Mesendoderm (in vitro differentiated cells): ENCODE results near the gene CDK19.

Experiments used
- DNase-seq: peaks from one replicate; pipeline ENCODE4 v3.0.0; 2013
- H2AK5ac ChIP-seq: 2 replicates; pipeline ENCODE4 v1.6.1; 2013; ENCODE audit warnings: low read length, inconsistent platforms
- H2BK120ac ChIP-seq: 2 replicates; pipeline ENCODE4 v1.6.1; 2013; ENCODE audit warnings: low read depth, mild to moderate bottlenecking, low read length, moderate library complexity, mixed read lengths
- H2BK15ac ChIP-seq: replicated peaks from 2 replicates; pipeline ENCODE4 v1.6.1; 2013; ENCODE audit warnings: low read depth, mild to moderate bottlenecking, moderate library complexity
- H2BK5ac ChIP-seq: 2 replicates; pipeline ENCODE4 v1.6.1; 2013; ENCODE audit warnings: low read length, inconsistent platforms
- H3K18ac ChIP-seq: 2 replicates; pipeline ENCODE4 v1.6.1; 2013; ENCODE audit warnings: mild to moderate bottlenecking, low read length, mixed read lengths
- H3K23ac ChIP-seq: one replicate; pipeline ENCODE4 v1.6.1; 2013; ENCODE audit warnings: low read length
- H3K27ac ChIP-seq: 2 replicates; pipeline ENCODE4 v1.5.1; 2013; ENCODE audit warnings: low read depth, mild to moderate bottlenecking, inconsistent platforms, low read length, moderate library complexity
- H3K27me3 ChIP-seq: 2 replicates; pipeline ENCODE4 v1.6.1; 2013; ENCODE audit warnings: low read length, control low read depth, mild to moderate bottlenecking, inconsistent platforms; ENCODE audit not compliant: insufficient read depth, poor library complexity
- H3K36me3 ChIP-seq: 2 replicates; pipeline ENCODE4 v1.6.1; 2013; ENCODE audit warnings: low read length, inconsistent platforms; ENCODE audit not compliant: control insufficient read depth, insufficient read depth
- H3K4ac ChIP-seq: one replicate; pipeline ENCODE4 v1.6.1; 2013; ENCODE audit warnings: low read depth, mild to moderate bottlenecking, low read length, moderate library complexity
- H3K4me1 ChIP-seq: 2 replicates; pipeline ENCODE4 v1.6.1; 2013; ENCODE audit warnings: low read depth, low read length, inconsistent platforms; ENCODE audit not compliant: control insufficient read depth
- H3K4me2 ChIP-seq: 2 replicates; pipeline ENCODE4 v1.6.1; 2013; ENCODE audit warnings: low read length
- H3K4me3 ChIP-seq: 2 replicates; pipeline ENCODE4 v1.5.1; 2013; ENCODE audit warnings: mild to moderate bottlenecking, low read length
- H3K56ac ChIP-seq: one replicate; pipeline ENCODE4 v1.6.1; 2013; ENCODE audit warnings: low read length
- H3K79me1 ChIP-seq: 2 replicates; pipeline ENCODE4 v1.6.1; 2013; ENCODE audit warnings: low read length, inconsistent platforms
- H3K79me2 ChIP-seq: 2 replicates; pipeline ENCODE4 v1.6.1; 2013; ENCODE audit warnings: mild to moderate bottlenecking, low read length; ENCODE audit not compliant: control insufficient read depth, insufficient read depth
- H3K9ac ChIP-seq: 2 replicates; pipeline ENCODE4 v1.6.1; 2013; ENCODE audit warnings: low read length, inconsistent platforms
- H4K5ac ChIP-seq: one replicate; pipeline ENCODE4 v1.6.1; 2013; ENCODE audit warnings: low read length
- H4K8ac ChIP-seq: one replicate; pipeline ENCODE4 v1.6.1; 2013; ENCODE audit warnings: low read depth, mild to moderate bottlenecking, control low read depth, low read length, moderate library complexity
- WGBS: extraction: QIAGEN DNeasy Blood & Tissue Kit; methylation state at CpG from one replicate; pipeline ENCODE4 v1.1.7; 2013; ENCODE audit warnings: low lambda C conversion rate, missing lambda C conversion rate; ENCODE audit not compliant: insufficient coverage; ENCODE audit errors: extremely low coverage; 5-methylcytosine and 5-hydroxymethylcytosine counted together

CDK19 gene

DNA sequence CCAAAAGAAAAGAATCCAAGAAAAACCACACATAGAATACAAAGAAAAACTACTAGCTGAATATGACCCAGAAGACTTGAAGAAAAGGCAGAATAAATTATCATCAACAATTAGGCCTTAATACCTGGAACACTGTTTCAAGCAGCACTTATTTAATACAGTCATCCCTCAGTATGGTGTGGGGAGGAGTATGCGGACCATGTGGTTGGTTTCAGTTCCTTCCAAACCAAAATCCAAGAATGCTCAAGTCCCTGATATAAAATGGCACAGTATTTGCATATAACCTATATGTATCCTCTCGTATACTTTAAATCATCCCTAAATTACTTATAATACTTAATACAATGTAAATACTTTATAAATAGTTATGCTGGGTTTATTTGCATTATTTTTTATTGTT, 16.1 kb downstream of the CDK19 start:
- no peak overlapping the region for H3K4me2 ChIP-seq
- no peak overlapping the region for H3K9ac ChIP-seq
- no peak overlapping the region for H3K18ac ChIP-seq
- H3K79me2 ChIP-seq, result no peaks in the 10 kb centered on the region
- H2BK5ac ChIP-seq, result no peak overlapping the region
- WGBS, result no CpG with 5 or more reads among the region's 2 CpGs
- H2BK15ac ChIP-seq, result no peak overlapping the region
- H3K23ac ChIP-seq, result no peak overlapping the region
- H3K56ac ChIP-seq, result no peak overlapping the region
- no peak overlapping the region for H3K27ac ChIP-seq
- H4K5ac ChIP-seq, result no peak overlapping the region
- H3K4ac ChIP-seq, result no peak overlapping the region
- H2AK5ac ChIP-seq, result no peak overlapping the region
- no peak overlapping the region for H4K8ac ChIP-seq
- no peak for DNase-seq
- peaks cover 4% of the 10 kb centered on the region for H3K79me1 ChIP-seq
- H3K27me3 ChIP-seq, result no peaks in the 10 kb centered on the region
- no peaks in the 10 kb centered on the region for H3K36me3 ChIP-seq
- H3K4me1 ChIP-seq, result no peaks in the 10 kb centered on the region
- H3K4me3 ChIP-seq, result no peak overlapping the region
- no peak overlapping the region for H2BK120ac ChIP-seq

DNA sequence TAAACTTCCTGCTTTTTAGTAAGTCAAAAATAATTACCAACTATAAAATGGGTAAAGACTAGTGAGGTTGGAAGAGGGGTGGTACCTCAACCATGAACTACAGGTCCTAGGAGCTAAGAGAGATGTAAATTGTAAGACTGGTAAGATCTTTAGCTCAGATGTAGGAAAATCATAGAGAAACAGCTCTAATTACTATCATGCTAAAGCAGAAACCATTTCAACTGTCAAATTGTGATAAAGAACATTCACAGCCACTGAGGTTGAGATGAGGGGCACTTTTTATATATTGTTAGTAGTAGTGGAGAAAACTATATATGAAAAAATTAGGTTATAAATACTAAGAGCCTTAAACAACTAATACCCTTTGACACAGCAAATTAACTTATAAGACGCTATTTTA, 20.0 kb downstream of the CDK19 start:
- no peak overlapping the region for H2AK5ac ChIP-seq
- no peak overlapping the region for H3K27ac ChIP-seq
- no peaks in the 10 kb centered on the region for H3K4me1 ChIP-seq
- no peak overlapping the region for H3K56ac ChIP-seq
- no peak overlapping the region for H3K23ac ChIP-seq
- no peak overlapping the region for H2BK15ac ChIP-seq
- H2BK5ac ChIP-seq, result no peak overlapping the region
- DNase-seq, result no peak
- WGBS, result no CpG with 5 or more reads among the region's 1 CpG
- no peak overlapping the region for H4K8ac ChIP-seq
- H3K4ac ChIP-seq, result no peak overlapping the region
- H2BK120ac ChIP-seq, result no peak overlapping the region
- no peak overlapping the region for H3K9ac ChIP-seq
- no peaks in the 10 kb centered on the region for H3K79me1 ChIP-seq
- H3K18ac ChIP-seq, result no peak overlapping the region
- no peaks in the 10 kb centered on the region for H3K79me2 ChIP-seq
- H3K27me3 ChIP-seq, result no peaks in the 10 kb centered on the region
- no peak overlapping the region for H3K4me3 ChIP-seq
- H3K36me3 ChIP-seq, result no peaks in the 10 kb centered on the region
- no peak overlapping the region for H4K5ac ChIP-seq
- H3K4me2 ChIP-seq, result no peak overlapping the region

DNA sequence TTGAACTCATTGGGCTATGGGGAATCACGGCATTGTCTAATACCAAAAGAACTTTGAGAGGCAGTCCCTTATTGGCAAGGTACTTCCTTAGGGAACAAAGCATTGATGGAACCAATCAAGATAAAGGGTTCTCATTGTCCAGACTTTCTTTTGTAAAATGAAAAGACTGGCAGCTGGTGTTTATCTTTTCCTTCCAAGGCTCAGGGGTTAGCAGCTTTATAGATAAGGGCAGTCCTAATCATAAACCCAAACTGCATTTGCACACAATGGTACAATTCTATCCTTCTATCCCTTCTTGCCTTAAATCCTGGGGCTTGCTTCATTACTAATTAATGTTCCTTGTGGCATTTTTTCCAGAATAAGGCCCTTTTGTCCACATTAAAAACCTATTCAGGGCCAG, 28.6 kb downstream of the CDK19 start:
- no peak overlapping the region for H3K4me2 ChIP-seq
- no peak overlapping the region for H3K18ac ChIP-seq
- no peaks in the 10 kb centered on the region for H3K4me1 ChIP-seq
- no peak overlapping the region for H2BK120ac ChIP-seq
- no peak overlapping the region for H2BK15ac ChIP-seq
- no peak overlapping the region for H4K8ac ChIP-seq
- no peak overlapping the region for H4K5ac ChIP-seq
- H3K36me3 ChIP-seq, result no peaks in the 10 kb centered on the region
- H2BK5ac ChIP-seq, result no peak overlapping the region
- H3K4me3 ChIP-seq, result no peak overlapping the region
- no peak overlapping the region for H3K56ac ChIP-seq
- WGBS, result no CpG with 5 or more reads among the region's 1 CpG
- H3K79me2 ChIP-seq, result no peaks in the 10 kb centered on the region
- H3K4ac ChIP-seq, result no peak overlapping the region
- peak; percentile 41 for DNase-seq
- H3K23ac ChIP-seq, result no peak overlapping the region
- H3K9ac ChIP-seq, result no peak overlapping the region
- H2AK5ac ChIP-seq, result no peak overlapping the region
- peak overlapping the region; percentile 20 for H3K27ac ChIP-seq
- no peaks in the 10 kb centered on the region for H3K79me1 ChIP-seq
- H3K27me3 ChIP-seq, result no peaks in the 10 kb centered on the region

DNA sequence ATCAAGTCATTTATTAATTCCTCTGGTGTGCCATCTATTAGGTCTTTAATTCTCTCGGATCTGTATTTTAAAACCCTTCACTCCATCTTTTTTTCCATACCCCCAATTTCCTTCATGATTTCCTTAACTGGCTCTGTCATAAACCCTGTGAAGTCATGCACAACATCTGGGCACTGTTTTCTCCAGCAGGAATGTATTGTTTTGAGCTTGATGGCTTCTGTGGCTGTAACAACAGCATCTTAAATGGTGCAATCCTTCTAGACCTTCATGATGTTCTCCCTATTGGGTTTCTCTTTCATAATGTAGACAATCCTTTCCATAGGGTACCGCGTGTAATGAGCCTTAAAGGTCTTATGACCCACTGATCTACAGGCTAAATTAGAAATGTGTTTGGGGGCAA, 29.0 kb downstream of the CDK19 start:
- no peak overlapping the region for H3K4me2 ChIP-seq
- H3K4me3 ChIP-seq, result no peak overlapping the region
- no peaks in the 10 kb centered on the region for H3K36me3 ChIP-seq
- H3K18ac ChIP-seq, result no peak overlapping the region
- no peak overlapping the region for H3K56ac ChIP-seq
- H3K9ac ChIP-seq, result no peak overlapping the region
- no peaks in the 10 kb centered on the region for H3K4me1 ChIP-seq
- no peaks in the 10 kb centered on the region for H3K79me1 ChIP-seq
- peak overlapping the region; percentile 20 for H3K27ac ChIP-seq
- H4K8ac ChIP-seq, result no peak overlapping the region
- no CpG with 5 or more reads among the region's 3 CpGs for WGBS
- H2BK5ac ChIP-seq, result no peak overlapping the region
- H3K27me3 ChIP-seq, result no peaks in the 10 kb centered on the region
- DNase-seq, result no peak
- no peak overlapping the region for H4K5ac ChIP-seq
- no peak overlapping the region for H2AK5ac ChIP-seq
- no peak overlapping the region for H2BK120ac ChIP-seq
- H3K79me2 ChIP-seq, result no peaks in the 10 kb centered on the region
- no peak overlapping the region for H3K23ac ChIP-seq
- H3K4ac ChIP-seq, result no peak overlapping the region
- no peak overlapping the region for H2BK15ac ChIP-seq

DNA sequence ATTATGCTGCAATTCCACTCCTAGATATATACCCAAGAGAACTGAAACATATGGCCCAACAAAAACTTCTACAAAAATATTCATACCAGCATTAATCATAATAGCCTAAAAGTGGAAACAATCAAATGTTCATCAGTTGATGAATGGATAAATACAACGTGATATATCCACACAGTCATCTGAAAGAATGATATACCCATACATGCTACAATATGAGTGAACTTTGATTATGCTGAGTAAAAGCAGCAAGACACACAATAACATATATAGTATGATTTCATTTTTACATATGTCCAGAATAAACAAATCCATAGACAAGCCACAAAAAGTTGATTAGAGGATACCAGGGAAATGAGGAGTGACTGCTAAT, 30.7 kb downstream of the CDK19 start:
- Histone ChIP-seq H4K8ac (no peak overlapping the region), H2BK15ac (no peak overlapping the region), H3K4me3 (no peak overlapping the region), H3K36me3 (no peaks in the 10 kb centered on the region), H2AK5ac (no peak overlapping the region), H3K79me1 (no peaks in the 10 kb centered on the region), H2BK5ac (no peak overlapping the region), H3K27ac (no peak overlapping the region), H3K4me2 (no peak overlapping the region), H3K18ac (no peak overlapping the region), H3K4ac (no peak overlapping the region), H3K79me2 (no peaks in the 10 kb centered on the region), H3K23ac (no peak overlapping the region), H3K4me1 (no peaks in the 10 kb centered on the region), H4K5ac (no peak overlapping the region), H3K27me3 (no peaks in the 10 kb centered on the region), H3K56ac (no peak overlapping the region), H2BK120ac (no peak overlapping the region), H3K9ac (no peak overlapping the region)
- no peak for DNase-seq
- WGBS, result no CpG with 5 or more reads among the region's 1 CpG

DNA sequence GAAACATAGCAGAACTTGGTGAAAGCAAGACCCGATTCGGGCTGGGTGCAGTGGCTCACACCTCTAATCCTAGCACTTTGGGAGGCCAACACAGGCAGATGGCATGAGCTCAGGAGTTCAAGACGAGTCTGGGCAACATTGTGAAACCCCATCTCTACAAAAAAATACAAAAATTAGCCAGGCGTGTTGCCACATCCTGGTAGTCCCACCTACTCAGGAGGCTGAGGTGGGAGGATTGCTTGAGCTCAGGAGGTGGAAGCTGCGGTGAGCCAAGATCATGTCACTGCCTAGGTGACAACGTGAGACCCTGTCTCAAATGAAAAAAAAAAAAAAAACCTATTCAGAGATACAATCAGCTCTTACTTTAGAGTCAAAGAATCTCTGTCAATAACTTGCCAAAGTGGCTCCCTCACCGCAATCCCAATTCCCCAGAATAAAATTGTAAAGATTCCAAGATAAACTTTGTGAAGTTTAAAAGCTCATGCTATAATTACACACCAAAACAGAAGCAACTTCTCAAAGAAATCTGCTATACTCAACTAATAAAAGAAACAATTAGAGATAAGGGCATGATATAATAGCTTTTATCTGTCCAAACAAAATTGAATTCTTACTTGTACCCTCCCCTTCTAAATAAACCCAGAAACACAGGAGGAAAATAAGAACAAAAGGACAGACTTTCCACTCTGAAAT, 33.6 kb downstream of the CDK19 start:
- H3K27me3 ChIP-seq, result no peaks in the 10 kb centered on the region
- H3K79me2 ChIP-seq, result no peaks in the 10 kb centered on the region
- H4K8ac ChIP-seq, result no peak overlapping the region
- H3K23ac ChIP-seq, result no peak overlapping the region
- no peaks in the 10 kb centered on the region for H3K4me1 ChIP-seq
- H3K18ac ChIP-seq, result no peak overlapping the region
- H4K5ac ChIP-seq, result no peak overlapping the region
- H3K4me3 ChIP-seq, result no peak overlapping the region
- H3K4ac ChIP-seq, result no peak overlapping the region
- H2BK15ac ChIP-seq, result no peak overlapping the region
- no peak overlapping the region for H3K9ac ChIP-seq
- no peaks in the 10 kb centered on the region for H3K36me3 ChIP-seq
- WGBS, result no CpG with 5 or more reads among the region's 7 CpGs
- no peak overlapping the region for H3K27ac ChIP-seq
- H3K56ac ChIP-seq, result no peak overlapping the region
- peaks cover 5% of the 10 kb centered on the region for H3K79me1 ChIP-seq
- no peak for DNase-seq
- no peak overlapping the region for H2BK5ac ChIP-seq
- H2BK120ac ChIP-seq, result no peak overlapping the region
- no peak overlapping the region for H2AK5ac ChIP-seq
- H3K4me2 ChIP-seq, result no peak overlapping the region
